ENCODE measurements around the gene TBRG4.

Gene TBRG4

GRCh38 chr7:45108863-45109262 is 2.6 kb downstream of the TBRG4 start:
- no peaks in the 10 kb centered on the region for H3K9me2 ChIP-seq (replicated peaks; ENCODE audit: low read depth, low read length)
- H3K9ac ChIP-seq (ENCODE audit: low read depth, low read length, poor library complexity, severe bottlenecking): peak overlapping the region; percentile 62
- peaks cover 53% of the 10 kb centered on the region for H3K4me1 ChIP-seq (ENCODE audit: insufficient read depth, low read length, poor library complexity, severe bottlenecking)
- peaks cover 83% of the 10 kb centered on the region for H3K79me2 ChIP-seq (ENCODE audit: insufficient read depth, low read length)
- H3K4me2 ChIP-seq (ENCODE audit: low read depth, low read length, poor library complexity, severe bottlenecking): peak overlapping the region; percentile 87
- peaks cover 4% of the 10 kb centered on the region; the same call in 1 of the 2 replicates for H3F3A ChIP-seq (ENCODE audit: low read depth)
- no peak for TF ChIP-seq EZH2phosphoT487 (IDR thresholded peaks at IDR 0.05; ENCODE audit: borderline replicate concordance)
- no peak for TF ChIP-seq CTCF (conservative IDR thresholded peaks at IDR 0.05; ENCODE audit: low read length)
- peaks cover 60% of the 10 kb centered on the region for H4K20me1 ChIP-seq (ENCODE audit: insufficient read depth, low read length, poor library complexity, severe bottlenecking)
- H3K9me3 ChIP-seq (ENCODE audit: insufficient read depth, low read depth, low read length): no peaks in the 10 kb centered on the region
- H3K4me3 ChIP-seq (ENCODE audit: low read length, poor library complexity, severe bottlenecking): peak overlapping the region; percentile 78
- no peak overlapping the region for H2AFZ ChIP-seq (ENCODE audit: low read length)
- H3K27me3 ChIP-seq (ENCODE audit: insufficient read depth, low read length, poor library complexity, severe bottlenecking): no peaks in the 10 kb centered on the region
- H3K36me3 ChIP-seq (ENCODE audit: insufficient read depth, low read length): peaks cover 50% of the 10 kb centered on the region; the same call in 1 of the 2 replicates

GRCh38 chr7:45107356-45107755 is 4.1 kb downstream of the TBRG4 start:
- Histone ChIP-seq H3K79me2 (ENCODE audit: insufficient read depth, low read length) (peaks cover 86% of the 10 kb centered on the region), H3K4me3 (ENCODE audit: low read length, poor library complexity, severe bottlenecking) (peak overlapping the region; percentile 78), H3K27me3 (ENCODE audit: insufficient read depth, low read length, poor library complexity, severe bottlenecking) (no peaks in the 10 kb centered on the region), H3K9me2 (replicated peaks; ENCODE audit: low read depth, low read length) (no peaks in the 10 kb centered on the region), H3K4me2 (ENCODE audit: low read depth, low read length, poor library complexity, severe bottlenecking) (peak overlapping the region; percentile 87), H3K9me3 (ENCODE audit: insufficient read depth, low read depth, low read length) (no peaks in the 10 kb centered on the region), H4K20me1 (ENCODE audit: insufficient read depth, low read length, poor library complexity, severe bottlenecking) (peaks cover 64% of the 10 kb centered on the region), H3K4me1 (ENCODE audit: insufficient read depth, low read length, poor library complexity, severe bottlenecking) (peaks cover 48% of the 10 kb centered on the region), H3K36me3 (ENCODE audit: insufficient read depth, low read length) (peaks cover 65% of the 10 kb centered on the region; the same call in 1 of the 2 replicates), H2AFZ (ENCODE audit: low read length) (no peak overlapping the region), H3K9ac (ENCODE audit: low read depth, low read length, poor library complexity, severe bottlenecking) (peak overlapping the region; percentile 62), H3F3A (ENCODE audit: low read depth) (peaks cover 4% of the 10 kb centered on the region; the same call in 1 of the 2 replicates)
- TF ChIP-seq CTCF (conservative IDR thresholded peaks at IDR 0.05; ENCODE audit: low read length) (no peak), EZH2phosphoT487 (IDR thresholded peaks at IDR 0.05; ENCODE audit: borderline replicate concordance) (no peak)

- H2AFZ ChIP-seq (ENCODE audit: low read length): no peak overlapping the region
- H3K9me3 ChIP-seq (ENCODE audit: insufficient read depth, low read depth, low read length): no peaks in the 10 kb centered on the region
- H3K9me2 ChIP-seq (replicated peaks; ENCODE audit: low read depth, low read length): no peaks in the 10 kb centered on the region
- H3F3A ChIP-seq (ENCODE audit: low read depth): peaks cover 4% of the 10 kb centered on the region; the same call in 1 of the 2 replicates
- peaks cover 64% of the 10 kb centered on the region for H4K20me1 ChIP-seq (ENCODE audit: insufficient read depth, low read length, poor library complexity, severe bottlenecking)
- peak overlapping the region; percentile 78 for H3K4me3 ChIP-seq (ENCODE audit: low read length, poor library complexity, severe bottlenecking)
- peak overlapping the region; percentile 87 for H3K4me2 ChIP-seq (ENCODE audit: low read depth, low read length, poor library complexity, severe bottlenecking)
- H3K36me3 ChIP-seq (ENCODE audit: insufficient read depth, low read length): peaks cover 71% of the 10 kb centered on the region; the same call in 1 of the 2 replicates
- H3K4me1 ChIP-seq (ENCODE audit: insufficient read depth, low read length, poor library complexity, severe bottlenecking): peaks cover 44% of the 10 kb centered on the region
- H3K27me3 ChIP-seq (ENCODE audit: insufficient read depth, low read length, poor library complexity, severe bottlenecking): no peaks in the 10 kb centered on the region
- peak overlapping the region; percentile 6 for H3K9ac ChIP-seq (ENCODE audit: low read depth, low read length, poor library complexity, severe bottlenecking)
- H3K79me2 ChIP-seq (ENCODE audit: insufficient read depth, low read length): peaks cover 83% of the 10 kb centered on the region
- TF ChIP-seq CTCF (conservative IDR thresholded peaks at IDR 0.05; ENCODE audit: low read length) (no peak), EZH2phosphoT487 (IDR thresholded peaks at IDR 0.05; ENCODE audit: borderline replicate concordance) (no peak)
Observed at GRCh38 chr7:45106820-45107219, 4.7 kb downstream of the TBRG4 start.

All from Loucy (cell line).